SK-N-SH (cell line): ENCODE results near the gene TSC22D1. TPM values are rescaled to one million over a fixed set of nuclear protein-coding genes. Genes with fewer than 3 reads are reported as not detected.

Source experiments
- CTCF ChIP-seq: fragments of 200-600 bp; sonication (generic); IDR thresholded peaks from 2 replicates; pipeline ENCODE4 v1.6.1; 2017; ENCODE audit warnings: antibody characterized with exemption, mild to moderate bottlenecking, moderate library complexity
- ELF1 ChIP-seq: IDR thresholded peaks from 2 replicates; pipeline ENCODE4 v1.4.0; 2012
- EP300 ChIP-seq, 2 experiments: IDR thresholded peaks; 2 replicates each; pipeline versions ENCODE4 v1.4.0 to v1.6.1; 2012; ENCODE audit warnings: borderline replicate concordance in 1 of 2, low read depth in 1 of 2, low read length in 1 of 2
- FOSL2 ChIP-seq: IDR thresholded peaks from 2 replicates; pipeline ENCODE4 v1.4.0; 2012; ENCODE audit warnings: low read depth, mild to moderate bottlenecking, moderate library complexity, borderline replicate concordance
- FOXJ3 ChIP-seq: sonication (generic); formaldehyde crosslinking; IDR thresholded peaks from 2 replicates; pipeline ENCODE4 v1.5.1; 2020; ENCODE audit warnings: mild to moderate bottlenecking, missing genetic modification reagents
- IRF3 ChIP-seq: fragments of 150-350 bp; IDR thresholded peaks from 2 replicates; pipeline ENCODE4 v1.6.1; 2016; ENCODE audit warnings: mild to moderate bottlenecking, low read depth, low read length
- JUND ChIP-seq: IDR thresholded peaks from 2 replicates; pipeline ENCODE4 v1.4.0; 2012
- MEF2A ChIP-seq: IDR thresholded peaks from 2 replicates; pipeline ENCODE4 v1.4.0; 2012; ENCODE audit warnings: low read depth, borderline replicate concordance
- PBX3 ChIP-seq: IDR thresholded peaks from 2 replicates; pipeline ENCODE4; 2012
- RAD21 ChIP-seq: IDR thresholded peaks from 2 replicates; pipeline ENCODE4 v1.6.1; 2012; ENCODE audit warnings: mild to moderate bottlenecking, low read length
- RCOR1 ChIP-seq: fragments of 150-350 bp; IDR thresholded peaks from 2 replicates; pipeline ENCODE4 v1.6.1; 2017; ENCODE audit warnings: antibody characterized with exemption, low read length
- REST ChIP-seq: IDR thresholded peaks from 2 replicates; pipeline ENCODE4 v1.6.1; 2012; ENCODE audit warnings: mild to moderate bottlenecking, low read depth, low read length, moderate library complexity
- SIN3A ChIP-seq: IDR thresholded peaks from 2 replicates; pipeline ENCODE4 v1.6.1; 2012; ENCODE audit warnings: low read depth, mild to moderate bottlenecking, low read length, moderate library complexity, borderline replicate concordance
- SMC3 ChIP-seq: IDR thresholded peaks from 2 replicates; pipeline ENCODE4 v1.6.1; 2012; ENCODE audit warnings: low read depth, low read length, improper control_type of control experiment
- TCF12 ChIP-seq: IDR thresholded peaks from 2 replicates; pipeline ENCODE4 v1.4.0; 2012
- TEAD4 ChIP-seq: IDR thresholded peaks from 2 replicates; pipeline ENCODE4 v1.4.0; 2012; ENCODE audit warnings: mild to moderate bottlenecking, borderline replicate concordance; ENCODE audit not compliant: insufficient read depth
- USF2 ChIP-seq: fragments of 150-350 bp; IDR thresholded peaks from 2 replicates; pipeline ENCODE4 v1.6.1; 2017; ENCODE audit warnings: antibody characterized with exemption, low read length, low read depth, borderline replicate concordance
- YY1 ChIP-seq: IDR thresholded peaks from 2 replicates; pipeline ENCODE4 v1.4.0; 2012; ENCODE audit warnings: low read depth, mild to moderate bottlenecking
- polyA plus RNA-seq, 3 experiments: library from polyadenylated mRNA; depleted of rRNA; stranded (reverse); fragments of >200 nt; gene quantifications; 2 replicates each; pipeline ENCODE4 v1.2.3, GENCODE V29; 2012

Gene TSC22D1
- polyA plus RNA-seq, 1 of the 3 experiments (the other 2 are of a cell fraction): 137 TPM

- TF ChIP-seq FOXJ3 (peak; percentile 23; the same call in 1 of the 2 replicates), MEF2A (no peak), ELF1 (no peak), RCOR1 (peak; percentile 62; the same call in 1 of the 2 replicates), JUND (no peak), IRF3 (no peak), FOSL2 (no peak), SMC3 (no peak), YY1 (no peak), SIN3A (no peak), EP300 (IDR thresholded peaks at IDR 0.05; ENCODE audit: borderline replicate concordance in 1 of 2, low read depth in 1 of 2, low read length in 1 of 2) (peak in 1 of 2 experiments; percentile 67; a peak in 1 of 4 replicates), REST (no peak), RAD21 (no peak), PBX3 (no peak), CTCF (no peak), USF2 (no peak), TCF12 (no peak), TEAD4 (no peak)
Observed at GRCh38 chr13:44404261-44405132, 171.6 kb downstream of the TSC22D1 start (continued).
